Measurements from ENCODE around the gene EEFSEC. TPM values are rescaled to one million over a fixed set of nuclear protein-coding genes. Genes with fewer than 3 reads are reported as not detected.

Gene EEFSEC
- total RNA-seq, 1 donor from 2014 or later, result 11.3 TPM

GRCh38 chr3:128352326-128352725 is 199.0 kb downstream of the EEFSEC start:
- DNase-seq, result no peak

DNA sequence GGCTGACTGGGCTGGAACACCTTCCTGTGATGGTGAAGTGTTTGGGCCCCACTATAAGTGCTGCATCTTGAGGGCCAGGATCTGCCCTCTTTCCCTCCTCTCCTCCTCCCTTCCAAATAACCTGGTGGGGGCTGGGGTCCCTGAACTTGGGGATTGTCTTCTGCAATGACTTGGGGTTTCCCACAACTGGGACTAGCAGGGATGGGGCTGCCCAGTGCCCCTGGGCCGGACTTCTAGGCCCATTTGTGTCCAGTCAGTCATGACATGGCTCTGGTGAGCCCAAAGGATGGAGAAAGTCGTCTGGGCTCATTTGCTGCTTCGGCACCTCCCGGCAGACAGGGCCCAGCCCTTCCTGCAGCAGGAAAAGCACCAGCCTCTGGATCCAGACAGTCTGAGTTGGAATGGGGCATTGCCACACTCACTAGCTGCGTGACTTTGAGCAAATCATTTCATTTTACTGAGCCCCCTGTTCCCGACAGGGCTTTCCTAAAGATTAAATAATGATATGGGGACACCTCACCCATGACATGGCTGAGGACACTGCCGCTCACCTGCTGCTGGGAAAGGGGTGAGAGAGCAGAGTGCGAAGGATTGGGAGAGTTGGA is 200.2 kb downstream of the EEFSEC start:
- DNase-seq, result no peak

- no peak for DNase-seq
These were observed 200.9 kb downstream of the EEFSEC start for GRCh38 chr3:128353991-128354687.

DNA sequence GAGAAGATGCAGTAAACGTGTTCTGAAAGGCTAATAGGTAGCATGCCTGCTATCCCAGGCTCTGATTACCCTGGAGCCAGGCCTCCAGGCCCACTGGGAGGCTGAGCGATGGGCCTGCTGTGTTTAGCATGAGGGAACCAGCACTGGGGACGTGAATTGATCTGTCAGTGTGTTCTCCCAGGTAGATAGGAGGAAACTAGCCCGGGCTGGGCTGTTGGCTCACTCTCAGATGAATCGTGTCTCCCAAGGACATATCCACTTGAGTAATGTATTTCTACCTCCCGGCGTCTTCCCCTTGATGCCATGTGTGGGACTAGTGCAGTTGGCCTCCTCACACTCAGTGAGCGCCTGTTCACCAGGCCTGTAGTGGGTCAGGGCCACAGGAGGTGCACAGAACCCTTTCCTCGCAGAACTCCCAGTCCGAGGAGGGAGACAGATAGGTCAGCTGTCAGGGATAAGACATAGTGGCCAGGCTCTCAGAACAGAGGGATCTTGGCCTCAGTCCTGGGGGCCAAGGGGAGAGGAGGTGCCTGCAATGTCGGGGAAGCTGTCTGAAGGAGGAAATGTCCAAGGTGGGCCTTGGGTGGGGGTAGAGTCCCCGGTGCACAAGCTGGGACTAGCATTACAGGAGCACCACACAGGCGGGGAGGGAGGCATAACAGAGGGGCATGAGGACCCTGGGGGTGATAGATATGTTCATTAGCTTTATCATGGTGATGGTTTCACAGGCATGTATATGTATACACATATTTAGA is 201.7 kb downstream of the EEFSEC start:
- no peak for DNase-seq

- no peak for DNase-seq
These were observed 202.2 kb downstream of the EEFSEC start for GRCh38 chr3:128355543-128355919.

DNA sequence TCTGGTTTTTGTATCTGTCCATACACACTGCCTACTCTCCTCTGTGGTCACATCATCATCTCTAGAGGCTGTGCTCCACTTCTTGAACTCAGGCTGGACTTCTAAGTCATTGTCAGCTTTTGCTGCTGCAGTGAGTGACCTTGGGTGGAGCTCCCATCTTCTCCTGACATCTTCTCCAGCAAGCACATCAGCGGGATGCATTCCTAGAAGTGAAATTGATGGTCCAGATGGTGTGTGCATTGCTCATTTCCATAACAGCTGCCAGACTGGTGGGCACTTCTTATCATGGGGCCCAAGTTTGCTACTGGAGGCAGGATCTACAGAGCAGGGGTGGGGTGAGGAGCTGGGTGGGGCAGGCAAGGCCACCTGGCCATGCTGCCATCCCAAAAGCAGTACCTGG is 203.5 kb downstream of the EEFSEC start:
- no peak for DNase-seq

- DNase-seq, result no peak
These were observed 204.3 kb downstream of the EEFSEC start for GRCh38 chr3:128357538-128357937.

GRCh38 chr3:128358156-128358895 is 205.0 kb downstream of the EEFSEC start:
- DNase-seq, result no peak

- DNase-seq, result no peak
These were observed 205.9 kb downstream of the EEFSEC start for GRCh38 chr3:128359060-128359664.

GRCh38 chr3:128359846-128360642 is 206.8 kb downstream of the EEFSEC start:
- DNase-seq, result no peak

DNA sequence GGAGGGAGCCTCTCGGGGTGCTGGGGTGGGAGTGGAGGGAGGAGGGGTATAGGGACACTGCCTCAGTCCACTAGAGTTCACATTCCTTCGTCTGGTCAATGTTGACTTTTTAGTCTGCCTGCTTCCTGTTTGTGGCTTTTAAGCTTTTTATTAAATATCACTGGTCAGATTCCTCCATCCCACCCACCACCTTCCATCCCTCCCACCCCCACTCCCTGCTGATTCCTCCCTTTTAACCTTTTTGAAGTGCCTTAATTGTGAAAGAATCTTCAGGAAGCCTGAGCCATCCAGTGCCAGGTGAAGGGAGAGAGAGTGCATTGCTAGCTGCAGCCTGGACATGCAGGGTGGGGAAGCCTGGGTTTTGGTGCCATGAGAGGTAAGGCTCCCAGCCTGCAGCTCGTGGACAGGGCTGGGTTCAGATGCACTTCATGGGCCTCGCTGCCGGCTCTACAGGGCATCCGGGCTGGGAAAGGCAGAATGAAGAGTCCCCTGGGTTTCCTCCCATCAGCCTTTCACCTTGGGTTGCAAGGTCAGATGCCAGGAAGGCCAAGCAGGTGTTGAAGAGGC is 207.5 kb downstream of the EEFSEC start:
- DNase-seq, result no peak

DNA sequence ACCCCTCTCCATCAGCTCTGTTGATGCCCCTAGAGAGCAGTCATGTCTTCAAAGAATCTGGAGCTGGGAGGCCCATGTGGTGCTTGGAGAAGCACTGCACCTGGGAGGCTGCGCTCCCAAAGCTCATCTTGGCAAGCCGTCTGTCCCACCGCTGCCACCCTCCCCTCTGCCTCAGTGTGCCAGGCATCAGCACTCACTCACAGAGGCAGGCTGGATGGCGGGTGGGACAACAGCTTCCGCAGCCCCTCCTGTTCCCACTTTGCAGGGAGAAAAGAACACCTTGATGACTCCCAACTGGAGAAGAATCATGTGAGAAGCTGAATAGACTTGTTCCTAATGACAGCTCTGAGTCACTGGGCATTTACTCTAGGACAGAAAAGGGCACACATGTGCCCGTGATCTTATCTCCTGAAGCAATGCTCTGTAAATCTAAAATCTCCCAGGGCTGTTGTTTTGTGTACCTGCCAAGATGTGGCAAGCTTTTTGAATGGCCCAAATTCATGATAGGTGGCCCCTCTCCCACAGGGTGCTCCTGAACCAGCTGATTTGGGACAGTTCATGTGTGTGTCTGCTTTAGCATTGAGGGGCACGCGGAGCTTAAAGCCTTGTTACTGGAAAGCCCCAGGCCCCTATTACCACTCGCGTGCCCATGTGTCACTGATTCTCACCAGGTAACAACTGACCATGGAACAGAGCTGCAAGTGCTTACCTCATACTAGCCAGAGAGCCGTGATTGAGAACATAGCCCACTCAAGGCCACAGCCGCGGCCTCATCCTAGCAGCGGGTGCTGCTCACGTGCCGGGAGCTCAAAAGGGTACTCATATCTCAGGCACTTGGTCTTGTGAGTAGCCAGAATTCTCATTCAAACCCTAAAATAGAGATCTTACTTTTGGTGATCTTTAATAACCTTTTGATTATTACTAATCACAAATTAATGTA is 209.0 kb downstream of the EEFSEC start:
- no peak for DNase-seq

GRCh38 chr3:128364291-128364690 is 211.0 kb downstream of the EEFSEC start:
- DNase-seq, result no peak

DNA sequence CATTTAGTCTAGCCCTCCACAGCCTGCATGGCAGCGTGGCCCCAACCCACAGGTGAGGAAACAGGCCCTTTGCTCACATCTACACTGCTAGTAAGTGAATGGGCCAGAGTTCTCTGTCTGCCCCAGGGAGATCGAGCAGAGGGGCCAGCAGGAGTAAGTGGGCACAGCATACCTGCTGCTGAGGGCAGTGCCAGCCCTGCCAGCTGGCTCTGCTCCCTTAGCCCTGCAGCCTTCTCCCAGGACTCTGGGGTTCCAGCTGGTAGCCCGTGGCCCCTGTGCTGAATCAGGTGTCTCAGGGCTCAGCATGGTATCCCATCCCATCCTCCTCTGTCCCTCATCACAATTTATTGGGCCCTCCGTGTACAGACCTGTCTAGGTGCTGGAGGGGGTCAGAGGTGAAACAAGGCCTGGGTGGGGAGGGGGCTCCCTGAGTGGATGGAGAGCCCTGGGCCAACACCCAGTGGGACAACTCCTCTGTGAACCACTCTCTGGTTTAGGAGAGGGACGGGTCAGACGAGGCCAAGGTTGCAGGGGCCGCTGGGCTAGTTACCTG is 211.6 kb downstream of the EEFSEC start:
- DNase-seq, result no peak

- DNase-seq, result no peak
These were observed 212.9 kb downstream of the EEFSEC start for GRCh38 chr3:128366136-128366535.

DNA sequence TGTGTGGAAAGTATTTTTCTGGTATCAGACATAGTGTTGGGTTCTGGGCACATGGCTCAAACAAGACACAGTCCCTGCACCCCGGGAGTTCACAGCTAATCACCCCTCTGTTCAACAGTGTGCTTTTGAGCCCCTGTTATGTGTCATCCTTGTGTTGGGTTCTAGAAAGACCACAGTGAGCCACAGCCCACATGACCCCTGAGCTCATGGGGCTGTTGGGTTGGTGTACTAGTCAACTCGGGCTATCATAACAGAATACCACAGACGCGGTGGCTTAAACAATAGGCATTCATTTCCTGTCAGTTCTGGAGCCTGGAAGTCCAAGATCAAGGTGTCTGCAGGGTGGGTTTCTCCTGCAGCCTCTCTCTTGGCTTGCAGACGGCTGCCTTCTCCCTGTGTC is 213.4 kb downstream of the EEFSEC start:
- no peak for DNase-seq

- DNase-seq, result no peak
These were observed 213.9 kb downstream of the EEFSEC start for GRCh38 chr3:128367221-128367620.

- no peak for DNase-seq
These were observed 214.5 kb downstream of the EEFSEC start for GRCh38 chr3:128367761-128368160.

GRCh38 chr3:128368626-128369025 is 215.3 kb downstream of the EEFSEC start:
- no peak for DNase-seq

Measured in tongue (tissue), 2 donors.